ENCODE results near the gene NUDT3.
"Not testable (repeated sequence)": the region's sequence is repeated elsewhere in the genome, so short reads cannot be mapped to it uniquely, and the experiment has no call there.

The NUDT3 gene

GRCh38 chr6:34358389-34358905 lies 34.0 kb downstream of the NUDT3 start:
- no peak for TF ChIP-seq JUND (IDR thresholded peaks at IDR 0.05; ENCODE audit: low read depth)
- in situ Hi-C loops (cut with HindIII; ENCODE audit: low pct_unique_long_range_greater_than_20kb, low sequenced_read_pairs) = no loop called here
- no peak for DNase-seq (ENCODE audit: low read depth in 1 of 2, low spot score in 1 of 2)

GRCh38 chr6:34357937-34358336 lies 34.5 kb downstream of the NUDT3 start:
- no peak for DNase-seq (ENCODE audit: low read depth in 1 of 2, low spot score in 1 of 2)
- in situ Hi-C loops (cut with HindIII; ENCODE audit: low pct_unique_long_range_greater_than_20kb, low sequenced_read_pairs) = no loop called here
- no peak for TF ChIP-seq JUND (IDR thresholded peaks at IDR 0.05; ENCODE audit: low read depth)

GRCh38 chr6:34355889-34356288 lies 36.6 kb downstream of the NUDT3 start:
- TF ChIP-seq JUND (IDR thresholded peaks at IDR 0.05; ENCODE audit: low read depth) = no peak
- no peak for DNase-seq (ENCODE audit: low read depth in 1 of 2, low spot score in 1 of 2)
- in situ Hi-C loops (cut with HindIII; ENCODE audit: low pct_unique_long_range_greater_than_20kb, low sequenced_read_pairs) = no loop called here

- in situ Hi-C loops (cut with HindIII; ENCODE audit: low pct_unique_long_range_greater_than_20kb, low sequenced_read_pairs); DNase-seq (ENCODE audit: low read depth in 1 of 2, low spot score in 1 of 2): not testable (repeated sequence)
Measured at GRCh38 chr6:34354230-34354629, 38.2 kb downstream of the NUDT3 start.

- in situ Hi-C loops (cut with HindIII; ENCODE audit: low pct_unique_long_range_greater_than_20kb, low sequenced_read_pairs); DNase-seq (ENCODE audit: low read depth in 1 of 2, low spot score in 1 of 2): not testable (repeated sequence)
Measured at GRCh38 chr6:34353530-34353929, 38.9 kb downstream of the NUDT3 start.

- DNase-seq (ENCODE audit: low read depth in 1 of 2, low spot score in 1 of 2) = no peak
- TF ChIP-seq JUND (IDR thresholded peaks at IDR 0.05; ENCODE audit: low read depth) = no peak
- in situ Hi-C loops (cut with HindIII; ENCODE audit: low pct_unique_long_range_greater_than_20kb, low sequenced_read_pairs) = no loop called here
Measured at GRCh38 chr6:34352305-34352937, 40.0 kb downstream of the NUDT3 start.

- TF ChIP-seq JUND (IDR thresholded peaks at IDR 0.05; ENCODE audit: low read depth) = no peak
- DNase-seq (ENCODE audit: low read depth in 1 of 2, low spot score in 1 of 2) = no peak
- in situ Hi-C loops (cut with HindIII; ENCODE audit: low pct_unique_long_range_greater_than_20kb, low sequenced_read_pairs) = no loop called here
Measured at GRCh38 chr6:34350934-34351217, 41.6 kb downstream of the NUDT3 start.

GRCh38 chr6:34350137-34350933 lies 42.1 kb downstream of the NUDT3 start:
- in situ Hi-C loops (cut with HindIII; ENCODE audit: low pct_unique_long_range_greater_than_20kb, low sequenced_read_pairs) = no loop called here
- no peak for DNase-seq (ENCODE audit: low read depth in 1 of 2, low spot score in 1 of 2)

GRCh38 chr6:34349211-34349610 lies 43.3 kb downstream of the NUDT3 start:
- no peak for TF ChIP-seq JUND (IDR thresholded peaks at IDR 0.05; ENCODE audit: low read depth)
- in situ Hi-C loops (cut with HindIII; ENCODE audit: low pct_unique_long_range_greater_than_20kb, low sequenced_read_pairs) = no loop called here
- DNase-seq (ENCODE audit: low read depth in 1 of 2, low spot score in 1 of 2) = no peak

More at GRCh38 chr6:34350137-34350933, 42.1 kb downstream of the NUDT3 start:
- no peak for TF ChIP-seq JUND (IDR thresholded peaks at IDR 0.05; ENCODE audit: low read depth)

GRCh38 chr6:34347303-34347702 lies 45.2 kb downstream of the NUDT3 start:
- in situ Hi-C loops (cut with HindIII; ENCODE audit: low pct_unique_long_range_greater_than_20kb, low sequenced_read_pairs) = no loop called here
- TF ChIP-seq JUND (IDR thresholded peaks at IDR 0.05; ENCODE audit: low read depth) = no peak
- no peak for DNase-seq (ENCODE audit: low read depth in 1 of 2, low spot score in 1 of 2)

- in situ Hi-C loops (cut with HindIII; ENCODE audit: low pct_unique_long_range_greater_than_20kb, low sequenced_read_pairs) = no loop called here
- no peak for TF ChIP-seq JUND (IDR thresholded peaks at IDR 0.05; ENCODE audit: low read depth)
- DNase-seq (ENCODE audit: low read depth in 1 of 2, low spot score in 1 of 2) = no peak
Measured at GRCh38 chr6:34346175-34347119, 46.0 kb downstream of the NUDT3 start.

GRCh38 chr6:34343806-34344205 lies 48.7 kb downstream of the NUDT3 start:
- no peak for DNase-seq (ENCODE audit: low read depth in 1 of 2, low spot score in 1 of 2)
- in situ Hi-C loops (cut with HindIII; ENCODE audit: low pct_unique_long_range_greater_than_20kb, low sequenced_read_pairs) = no loop called here
- TF ChIP-seq JUND (IDR thresholded peaks at IDR 0.05; ENCODE audit: low read depth) = no peak

GRCh38 chr6:34342247-34342646 lies 50.2 kb downstream of the NUDT3 start:
- in situ Hi-C loops (cut with HindIII; ENCODE audit: low pct_unique_long_range_greater_than_20kb, low sequenced_read_pairs) = no loop called here
- no peak for DNase-seq (ENCODE audit: low read depth in 1 of 2, low spot score in 1 of 2)
- no peak for TF ChIP-seq JUND (IDR thresholded peaks at IDR 0.05; ENCODE audit: low read depth)

Data from T47D (cell line).